ENCODE measurements around the gene LHFPL3.

LHFPL3 gene

GRCh38 chr7:104950754-104951153, 622.4 kb downstream of the LHFPL3 start:
- DNase-seq (ENCODE audit: low read depth): no peak
- no peak overlapping the region for H3K4me3 ChIP-seq (ENCODE audit: low read depth, low read length)
- no peak for TF ChIP-seq CTCF (conservative IDR thresholded peaks at IDR 0.05; ENCODE audit: low read depth, low read length)

GRCh38 chr7:104951546-104951945, 623.1 kb downstream of the LHFPL3 start:
- peak; percentile 64 for DNase-seq (ENCODE audit: low read depth)
- no peak overlapping the region for H3K4me3 ChIP-seq (ENCODE audit: low read depth, low read length)
- no peak for TF ChIP-seq CTCF (conservative IDR thresholded peaks at IDR 0.05; ENCODE audit: low read depth, low read length)

- no peak for DNase-seq (ENCODE audit: low read depth)
- TF ChIP-seq CTCF (conservative IDR thresholded peaks at IDR 0.05; ENCODE audit: low read depth, low read length): no peak
Observed at GRCh38 chr7:104955276-104955675, 626.9 kb downstream of the LHFPL3 start.

More at GRCh38 chr7:104955276-104955675, 626.9 kb downstream of the LHFPL3 start:
- H3K4me3 ChIP-seq (ENCODE audit: low read depth, low read length): no peak overlapping the region
